K562 (cell line): ENCODE measurements around the gene KRT81. TPM values are rescaled to one million over a fixed set of nuclear protein-coding genes. Genes with fewer than 3 reads are reported as not detected.

Source experiments
- ATAC-seq: fragments of 200-7000 bp; cut with Tn5 transposase; 3 replicates; pipeline ENCODE4 v1.9.1; 2020; ENCODE audit warnings: moderate library complexity
- BruUV-seq: library from RNA; stranded (reverse); fragments of 400-500 nt; replicated peaks from 2 replicates; lab custom pipeline; 2021; lab: Mats Ljungman, UMichigan
- CTCF ChIA-PET: fragments of 300-600 bp; formaldehyde crosslinking; extraction: SDS; loops from one replicate; lab custom pipeline; 2021; ENCODE audit warnings: low intra/inter-chr PET ratio; lab: Yijun Ruan, JAX
- POLR2A ChIA-PET: fragments of 300-600, 350-650 bp; sonication (Branson Sonifier 250); formaldehyde crosslinking; extraction: SDS; loops from one replicate; lab custom pipeline; 2021; ENCODE audit warnings: antibody characterized with exemption, inconsistent platforms; lab: Yijun Ruan, JAX
- DNase-seq, 4 experiments: peaks; one replicate each; pipeline versions ENCODE4 v3.0.0 to v3.0.0-alpha.2; 2011 to 2018; ENCODE audit warnings: low spot score in 3 of 4, mixed read lengths in 3 of 4; ENCODE audit errors: extremely low read depth in 1 of 4
- FAIRE-seq: peaks from 2 replicates; lab custom pipeline; 2011; peaks lifted over from hg19 to GRCh38; lab: Jason Lieb, UNC
- H2AFZ ChIP-seq: 2 replicates; pipeline ENCODE4 v1.6.0; 2011; ENCODE audit warnings: low read depth, low read length, control low read depth, inconsistent platforms
- H3K27ac ChIP-seq: fragments of 200-600 bp; 3 replicates; pipeline ENCODE4 v1.8.0; 2011; ENCODE audit warnings: low read depth, mild to moderate bottlenecking, control low read depth, inconsistent platforms, low read length, moderate library complexity, mixed read lengths; ENCODE audit errors: extremely low read depth
- H3K27me3 ChIP-seq, 2 experiments: fragments of 300-600 bp in 1 of 2; 2 replicates in 1 of 2; 3 replicates in 1 of 2; pipeline versions ENCODE4 v1.6.0 to v1.8.0; 2011; ENCODE audit warnings: inconsistent platforms in 2 of 2, low read length in 2 of 2, mild to moderate bottlenecking in 1 of 2, mixed read lengths in 1 of 2, moderate library complexity in 1 of 2; ENCODE audit not compliant: control insufficient read depth in 2 of 2, insufficient read depth in 2 of 2
- H3K36me3 ChIP-seq: fragments of 300-600 bp; 3 replicates; pipeline ENCODE4 v1.8.0; 2011; ENCODE audit warnings: mild to moderate bottlenecking, low read length, inconsistent platforms; ENCODE audit not compliant: control insufficient read depth, insufficient read depth
- H3K4me1 ChIP-seq, 2 experiments: fragments of 200-600 bp in 1 of 2; replicated peaks in 1 of 2; 2 replicates in 1 of 2; 3 replicates in 1 of 2; pipeline versions ENCODE4 v1.5.1 to v1.8.0; 2011; ENCODE audit warnings: inconsistent platforms in 2 of 2, low read length in 2 of 2, mild to moderate bottlenecking in 1 of 2, mixed read lengths in 1 of 2, moderate library complexity in 1 of 2; ENCODE audit not compliant: control insufficient read depth in 2 of 2, insufficient read depth in 2 of 2
- H3K4me2 ChIP-seq: 2 replicates; pipeline ENCODE4 v1.6.1; 2011; ENCODE audit warnings: low read length, control low read depth, inconsistent platforms, mixed read lengths; ENCODE audit not compliant: insufficient read depth
- H3K4me3 ChIP-seq: fragments of 200-600 bp; sonication (generic), shearing (Covaris generic); 2 replicates; pipeline ENCODE4 v1.5.1; 2016; ENCODE audit warnings: control low read depth, inconsistent platforms
- H3K79me2 ChIP-seq: fragments of 200-600 bp; 3 replicates; pipeline ENCODE4 v1.8.0; 2011; ENCODE audit warnings: low read length, inconsistent platforms; ENCODE audit not compliant: control insufficient read depth, insufficient read depth
- H3K9ac ChIP-seq, 2 experiments: 2 replicates each; pipeline versions ENCODE4 v1.6.0 to v1.6.1; 2011; ENCODE audit warnings: low read depth in 2 of 2, low read length in 2 of 2, control low read depth in 1 of 2, inconsistent platforms in 1 of 2, mild to moderate bottlenecking in 1 of 2, mixed read lengths in 1 of 2; ENCODE audit not compliant: insufficient read depth in 1 of 2
- H3K9me1 ChIP-seq: one replicate; pipeline ENCODE4 v1.6.0; 2011; ENCODE audit warnings: inconsistent platforms, mild to moderate bottlenecking, low read length, moderate library complexity; ENCODE audit not compliant: control insufficient read depth, insufficient read depth
- H3K9me3 ChIP-seq: replicated peaks from 2 replicates; pipeline ENCODE4 v1.5.1; 2011; ENCODE audit warnings: low read depth, low read length, inconsistent platforms; ENCODE audit not compliant: control insufficient read depth, insufficient read depth
- H4K20me1 ChIP-seq: replicated peaks from 2 replicates; pipeline ENCODE4 v1.6.1; 2011; ENCODE audit warnings: low read length, inconsistent platforms, mixed read lengths; ENCODE audit not compliant: control insufficient read depth, insufficient read depth
- ARID4B ChIP-seq: sonication (generic); formaldehyde crosslinking; IDR thresholded peaks from 2 replicates; pipeline ENCODE4 v1.8.0; 2022; ENCODE audit warnings: mild to moderate bottlenecking, missing genetic modification reagents
- BDP1 ChIP-seq: IDR thresholded peaks from 3 replicates; pipeline ENCODE4 v1.6.1; 2011; ENCODE audit not compliant: insufficient read length, insufficient read depth
- BHLHE40 ChIP-seq: IDR thresholded peaks from 2 replicates; pipeline ENCODE4 v1.6.1; 2011; ENCODE audit warnings: low read length, improper control_type of control experiment
- CREBBP ChIP-seq: IDR thresholded peaks from one replicate; pipeline ENCODE4 v1.6.1; 2012; ENCODE audit warnings: low read depth, mild to moderate bottlenecking, control low read depth, inconsistent platforms, low read length
- FOXJ2 ChIP-seq: fragments of 200-800 bp; sonication (Bioruptor generic); IDR thresholded peaks from 2 replicates; pipeline ENCODE4 v1.6.1; 2016; ENCODE audit warnings: missing genetic modification characterization, missing compliant biosample characterization
- GATAD2A ChIP-seq: fragments of 450-650 bp; IDR thresholded peaks from 2 replicates; pipeline ENCODE4 v1.6.1; 2017
- HNRNPUL1 ChIP-seq: fragments of 200-400 bp; formaldehyde crosslinking; IDR thresholded peaks from 2 replicates; pipeline ENCODE4 v1.6.1; 2017; ENCODE audit warnings: low read length
- RBM25 ChIP-seq: fragments of 200-400 bp; formaldehyde crosslinking; IDR thresholded peaks from 2 replicates; pipeline ENCODE4 v1.6.1; 2018; ENCODE audit warnings: low read length, low read depth, moderate library complexity; ENCODE audit not compliant: severe bottlenecking
- SNAPC5 ChIP-seq: fragments of 250-450 bp; sonication (Bioruptor Pico); IDR thresholded peaks from 2 replicates; pipeline ENCODE4 v1.8.0; 2021; ENCODE audit warnings: moderate library complexity, mild to moderate bottlenecking, inconsistent platforms
- TCF3 ChIP-seq: sonication (generic); formaldehyde crosslinking; IDR thresholded peaks from 2 replicates; pipeline ENCODE4 v1.4.0; 2020; ENCODE audit warnings: mild to moderate bottlenecking, missing genetic modification reagents
- TCF7 ChIP-seq: sonication (generic); IDR thresholded peaks from 2 replicates; pipeline ENCODE4 v1.6.1; 2016; ENCODE audit warnings: antibody characterized with exemption, borderline replicate concordance
- XRCC5 ChIP-seq: fragments of 200-400 bp; formaldehyde crosslinking; IDR thresholded peaks from 2 replicates; pipeline ENCODE4 v1.6.1; 2017; ENCODE audit warnings: low read depth, mild to moderate bottlenecking, low read length
- ZBTB2 ChIP-seq: fragments of 450-650 bp; IDR thresholded peaks from 2 replicates; pipeline ENCODE4 v1.6.1; 2016; ENCODE audit warnings: antibody characterized with exemption
- ZNF316 ChIP-seq: fragments of 450-650 bp; IDR thresholded peaks from 2 replicates; pipeline ENCODE4 v1.6.1; 2016
- ZNF707 ChIP-seq: fragments of 250-450 bp; sonication (Bioruptor Pico); conservative IDR thresholded peaks from 2 replicates; pipeline ENCODE4 v1.8.0; 2022; ENCODE audit warnings: inconsistent platforms, mild to moderate bottlenecking, moderate library complexity
- WGBS: fragments of 100-300 bp; shearing (Covaris generic); methylation state at CpG from one replicate; pipeline ENCODE4 v1.1.6; 2016; ENCODE audit warnings: low coverage, mixed read lengths; ENCODE audit not compliant: insufficient coverage; ENCODE audit errors: missing lambda C conversion rate; 5-methylcytosine and 5-hydroxymethylcytosine counted together
- in situ Hi-C: fragments of 300-500 bp; cut with MboI; formaldehyde crosslinking; loops from 4 replicates; pipeline ENCODE4 v1.15.0; 2018; ENCODE audit warnings: inconsistent platforms, mixed read lengths
- intact Hi-C: fragments of 100-400 bp; cut with micrococcal nuclease; formaldehyde crosslinking; loops from 2 replicates; pipeline ENCODE4 v1.14.2; 2022
- polyA plus RNA-seq, 8 experiments: library from polyadenylated mRNA; depleted of rRNA in 4 of 8; stranded (reverse) in 5 of 8; unstranded in 3 of 8; fragments of >200 nt; fragmentation: Nextera tagmentation in 2 of 8; fragmentation: Illumina TruSeq in 1 of 8; extraction: Ambion mirVana in 2 of 8; extraction: Trizol in 1 of 8; gene quantifications; 2 replicates each; pipeline versions ENCODE4 v1.2.1 to v1.2.3, GENCODE V29; 2011 to 2014; ENCODE audit warnings: inconsistent platforms in 1 of 8, missing spikeins in 1 of 8
- total RNA-seq, 7 experiments: library from RNA; depleted of rRNA in 6 of 7; stranded (reverse); fragments of >200 nt in 6 of 7; fragmentation: Illumina TruSeq in 2 of 7; extraction: Trizol in 2 of 7; gene quantifications; 2 replicates each; pipeline versions ENCODE4 v1.2.1 to v1.2.3, GENCODE V29; 2011 to 2021; ENCODE audit warnings: low replicate concordance in 1 of 7

The KRT81 gene
- total and polyA plus RNA-seq, 9 of the 15 experiments (the other 6 are each of a cell fraction or from before 2014, with no cell fraction given) = 0.27 TPM; not detected in 8

- TF ChIP-seq BDP1 (no peak), TCF3 (CRISPR knock-in tag) (no peak), ZBTB2 (no peak), ZNF707 (CRISPR knock-in tag) (no peak), SNAPC5 (CRISPR knock-in tag) (no peak), ZNF316 (no peak)
Observed at GRCh38 chr12:52256584-52256935, 34.8 kb downstream of the KRT81 start (continued).

- Histone ChIP-seq H3K27me3 (peaks cover 27 to 61% of the 10 kb centered on the region in 2 experiments), H4K20me1 (0 out of 2 replicates have a peak, but pooled peaks cover 4% of the 10 kb centered on the region), H3K4me3 (no peak overlapping the region), H2AFZ (no peak overlapping the region), H3K36me3 (no peaks in the 10 kb centered on the region), H3K9ac (no peak overlapping the region), H3K9me1 (no peaks in the 10 kb centered on the region), H3K4me2 (no peak overlapping the region), H3K4me1 (peaks cover 0 to 5% of the 10 kb centered on the region in 2 experiments; a peak in 1 of 5 replicates), H3K9me3 (no peaks in the 10 kb centered on the region), H3K27ac (no peak overlapping the region), H3K79me2 (no peaks in the 10 kb centered on the region)
- intact Hi-C loops = no loop called here
- WGBS = 2% methylated on average over 9 of the region's 9 CpGs
- DNase-seq (no peak), FAIRE-seq (no peak), ATAC-seq (no peak)
- ChIA-PET CTCF (no interaction called here), POLR2A (no interaction called here)
- in situ Hi-C loops = no loop called here
- no TSS peak for BruUV-seq
- TF ChIP-seq XRCC5 (no peak), GATAD2A (no peak), ARID4B (CRISPR knock-in tag) (no peak), RBM25 (no peak), CREBBP (no peak), FOXJ2 (tag) (no peak), HNRNPUL1 (no peak), BHLHE40 (no peak), TCF7 (no peak)
Observed at GRCh38 chr12:52255926-52256583, 35.3 kb downstream of the KRT81 start.
